ENCODE data around the gene ADCY9. TPM values are rescaled to one million over a fixed set of nuclear protein-coding genes. Genes with fewer than 3 reads are reported as not detected.

The ADCY9 gene
- total RNA-seq, 1 experiment from 2014 or later, result 4.7 TPM

DNA sequence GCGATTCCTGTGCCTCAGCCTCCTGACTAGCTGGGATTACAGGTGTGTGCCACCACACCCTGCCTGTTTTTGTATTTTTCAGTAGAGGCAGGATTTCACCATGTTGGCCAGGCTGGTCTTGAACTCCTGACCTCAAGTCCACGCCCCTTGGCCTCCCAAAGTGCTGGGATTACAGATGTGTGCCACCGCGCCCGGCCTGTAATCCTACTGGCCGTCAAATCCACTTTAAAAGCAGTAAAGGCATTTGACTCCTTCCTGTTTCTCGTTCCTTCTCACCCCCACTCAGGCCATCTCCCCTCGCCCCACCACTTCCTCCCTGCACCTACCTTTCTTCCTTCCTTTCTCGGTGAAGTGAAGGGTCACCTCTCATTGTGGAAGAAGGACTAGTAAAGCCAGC, 166.3 kb downstream of the ADCY9 start:
- Histone ChIP-seq H2AFZ (ENCODE audit: low read length) (no peak overlapping the region), H3K4me2 (ENCODE audit: insufficient read depth, insufficient read length, low read length) (no peak overlapping the region)
- no peaks in the 10 kb centered on the region for H3K9me3 Mint-ChIP-seq

More for the DNA sequence above, 166.3 kb downstream of the ADCY9 start:
- H3K23me2 ChIP-seq (ENCODE audit: insufficient read length, low read depth, low read length, poor library complexity, severe bottlenecking), result no peaks in the 10 kb centered on the region
- no peaks in the 10 kb centered on the region for H3K36me3 Mint-ChIP-seq (ENCODE audit: insufficient read depth in 1 of 3, low read depth in 3 of 3)
- H3T11ph ChIP-seq (ENCODE audit: low read length), result no peak overlapping the region
- no peaks in the 10 kb centered on the region for H3K27me3 ChIP-seq (ENCODE audit: insufficient read depth, low read length)
- H3K4me1 Mint-ChIP-seq, result peaks cover 0 to 3% of the 10 kb centered on the region in 2 experiments; a peak in 1 of 4 replicates
- no peak overlapping the region for H3K56ac ChIP-seq (ENCODE audit: insufficient read length, low read depth, low read length)
- H4K5ac ChIP-seq (ENCODE audit: insufficient read length, low read depth, low read length), result no peak overlapping the region
- H3K23ac ChIP-seq (ENCODE audit: insufficient read length, low read depth, low read length), result no peak overlapping the region
- H3K18ac ChIP-seq (ENCODE audit: insufficient read length, low read depth, low read length), result no peak overlapping the region
- H3K9me3 ChIP-seq (ENCODE audit: control insufficient read depth, low read depth, low read length), result no peaks in the 10 kb centered on the region
- no peak overlapping the region for H3K9ac ChIP-seq (ENCODE audit: extremely low read depth, insufficient read length, low read length)
- no peak overlapping the region for H2AK5ac ChIP-seq (ENCODE audit: insufficient read length, low read length)
- no peak overlapping the region for H3K27ac Mint-ChIP-seq
- no CpG with 5 or more reads among the region's 9 CpGs for WGBS (ENCODE audit: extremely low coverage, insufficient read length, low lambda C conversion rate)
- H2BK5ac ChIP-seq (ENCODE audit: insufficient read length, low read length), result no peak overlapping the region
- H2BK20ac ChIP-seq (ENCODE audit: low read depth, low read length, poor library complexity, severe bottlenecking), result no peak overlapping the region
- no peak for DNase-seq
- H4K8ac ChIP-seq (replicated peaks; ENCODE audit: insufficient read length, low read depth, low read length), result no peak overlapping the region
- no peaks in the 10 kb centered on the region for H3K79me2 ChIP-seq (ENCODE audit: insufficient read depth, low read length)
- no peaks in the 10 kb centered on the region for H3K4me1 ChIP-seq (ENCODE audit: insufficient read depth, low read length)
- H4K20me1 ChIP-seq (ENCODE audit: control insufficient read depth, insufficient read depth, insufficient read length), result no peaks in the 10 kb centered on the region
- no peak overlapping the region for H4K91ac ChIP-seq (ENCODE audit: insufficient read length, low read depth, low read length)
- no peaks in the 10 kb centered on the region for H3K79me1 ChIP-seq (ENCODE audit: insufficient read depth, low read depth, low read length, poor library complexity, severe bottlenecking)
- TF ChIP-seq, protein P1, sequence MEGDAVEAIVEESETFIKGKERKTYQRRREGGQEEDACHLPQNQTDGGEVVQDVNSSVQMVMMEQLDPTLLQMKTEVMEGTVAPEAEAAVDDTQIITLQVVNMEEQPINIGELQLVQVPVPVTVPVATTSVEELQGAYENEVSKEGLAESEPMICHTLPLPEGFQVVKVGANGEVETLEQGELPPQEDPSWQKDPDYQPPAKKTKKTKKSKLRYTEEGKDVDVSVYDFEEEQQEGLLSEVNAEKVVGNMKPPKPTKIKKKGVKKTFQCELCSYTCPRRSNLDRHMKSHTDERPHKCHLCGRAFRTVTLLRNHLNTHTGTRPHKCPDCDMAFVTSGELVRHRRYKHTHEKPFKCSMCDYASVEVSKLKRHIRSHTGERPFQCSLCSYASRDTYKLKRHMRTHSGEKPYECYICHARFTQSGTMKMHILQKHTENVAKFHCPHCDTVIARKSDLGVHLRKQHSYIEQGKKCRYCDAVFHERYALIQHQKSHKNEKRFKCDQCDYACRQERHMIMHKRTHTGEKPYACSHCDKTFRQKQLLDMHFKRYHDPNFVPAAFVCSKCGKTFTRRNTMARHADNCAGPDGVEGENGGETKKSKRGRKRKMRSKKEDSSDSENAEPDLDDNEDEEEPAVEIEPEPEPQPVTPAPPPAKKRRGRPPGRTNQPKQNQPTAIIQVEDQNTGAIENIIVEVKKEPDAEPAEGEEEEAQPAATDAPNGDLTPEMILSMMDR (conservative IDR thresholded peaks at IDR 0.05), result no peak
- H3K27ac ChIP-seq (ENCODE audit: insufficient read length, low read depth, low read length), result no peak overlapping the region
- H3K14ac ChIP-seq (ENCODE audit: insufficient read depth, low read length), result no peak overlapping the region
- H2BK12ac ChIP-seq (ENCODE audit: insufficient read length, low read depth, low read length), result no peak overlapping the region
- no peak overlapping the region for H3K4me3 Mint-ChIP-seq
- H2BK120ac ChIP-seq (ENCODE audit: low read depth, low read length, poor library complexity, severe bottlenecking), result no peak overlapping the region
- H3K4ac ChIP-seq (ENCODE audit: low read depth, low read length), result no peak overlapping the region
- no peak overlapping the region for H2BK15ac ChIP-seq (ENCODE audit: low read depth, low read length)
- H3K27me3 Mint-ChIP-seq (ENCODE audit: low read depth), result peaks cover 4% of the 10 kb centered on the region

Data from H9 (cell line).